GM21737 (cell line): ENCODE results near the gene SEMA6D.

Experiments used
- ATAC-seq: cut with Tn5 transposase; IDR thresholded peaks from one replicate; pipeline ENCODE4 v1.9.1; 2021; ENCODE audit warnings: mild to moderate bottlenecking, moderate library complexity; ENCODE audit not compliant: unreplicated experiment

The SEMA6D gene

GRCh38 chr15:47819158-47819557 is 101.9 kb downstream of the SEMA6D start:
- ATAC-seq = no peak

DNA sequence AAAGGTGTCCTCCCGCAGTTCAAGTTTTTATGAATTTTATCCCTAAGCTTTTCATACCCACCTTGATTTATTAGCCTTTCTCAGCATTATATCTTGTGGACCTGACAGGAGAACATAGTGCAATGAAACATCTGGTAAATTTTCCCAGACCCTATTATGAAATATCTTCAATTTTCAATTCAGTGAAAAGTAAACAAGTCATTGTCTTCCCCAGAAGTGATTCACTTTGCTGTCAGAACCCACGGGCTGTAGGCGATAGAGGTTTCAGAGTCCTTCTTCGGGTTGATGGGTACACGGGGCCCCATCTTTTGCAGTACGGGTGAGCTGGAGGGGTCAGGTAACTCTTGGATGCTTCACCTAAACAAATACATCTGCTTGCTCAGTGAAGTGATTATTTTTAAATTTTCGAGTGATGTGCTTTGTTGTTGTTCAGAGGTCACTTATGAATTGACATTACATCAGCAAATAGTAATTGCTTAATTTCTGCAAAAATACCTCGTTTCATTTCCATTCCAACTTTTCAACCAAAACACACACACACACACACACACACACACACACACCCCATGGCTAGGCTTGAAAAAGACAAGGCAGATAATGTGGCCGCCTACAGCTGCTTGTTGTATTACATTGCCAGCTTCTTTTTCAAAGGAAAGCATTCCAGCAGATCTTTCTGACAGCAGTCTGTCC is 102.9 kb downstream of the SEMA6D start:
- no peak for ATAC-seq

DNA sequence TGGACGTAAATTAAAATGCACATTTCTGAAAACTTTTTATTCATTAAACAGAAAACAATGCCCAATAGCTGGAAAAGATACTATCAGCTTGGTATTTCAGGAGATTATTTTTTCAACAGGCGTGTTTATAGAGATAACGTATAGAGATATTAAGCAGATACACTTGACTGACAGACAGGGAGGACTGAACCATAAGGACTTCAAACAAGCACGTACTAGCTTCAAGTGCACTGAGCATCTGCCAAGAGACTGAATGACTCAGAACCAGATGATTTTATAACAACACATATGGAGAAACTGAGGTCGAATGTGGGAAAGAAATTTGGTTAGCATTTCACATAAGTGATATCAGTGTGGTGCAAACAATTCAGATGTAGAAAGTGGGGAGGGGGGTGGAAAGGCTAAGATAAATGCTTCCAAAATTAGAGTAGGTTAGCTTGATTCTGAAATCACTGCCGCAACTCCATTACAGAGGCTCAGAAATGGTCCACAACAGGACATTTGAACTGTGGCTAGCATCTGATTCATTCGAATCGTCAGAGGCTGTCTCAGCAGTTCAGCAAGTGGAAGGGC is 103.5 kb downstream of the SEMA6D start:
- ATAC-seq = no peak

DNA sequence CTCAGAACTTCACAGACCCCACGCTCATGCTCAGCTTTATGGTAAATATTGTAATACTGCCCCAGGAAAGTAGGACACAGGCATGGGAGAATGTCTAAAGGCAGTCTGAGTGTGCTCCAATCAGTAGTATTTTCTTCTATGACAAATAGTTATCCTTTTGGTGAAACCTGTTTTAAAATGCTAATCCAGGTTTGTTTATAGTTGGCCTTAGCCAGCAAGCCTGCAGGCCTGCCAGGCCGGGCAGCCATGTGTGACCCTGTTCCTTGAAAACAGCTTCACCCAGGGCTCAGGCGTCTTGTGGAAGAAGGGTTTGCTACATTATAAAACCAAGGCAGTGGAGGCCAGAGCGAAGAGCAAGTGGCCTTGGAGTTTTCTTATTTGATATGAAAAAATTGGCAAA is 104.7 kb downstream of the SEMA6D start:
- no peak for ATAC-seq
